ENCODE measurements around the gene PAN2.

PAN2 gene

DNA sequence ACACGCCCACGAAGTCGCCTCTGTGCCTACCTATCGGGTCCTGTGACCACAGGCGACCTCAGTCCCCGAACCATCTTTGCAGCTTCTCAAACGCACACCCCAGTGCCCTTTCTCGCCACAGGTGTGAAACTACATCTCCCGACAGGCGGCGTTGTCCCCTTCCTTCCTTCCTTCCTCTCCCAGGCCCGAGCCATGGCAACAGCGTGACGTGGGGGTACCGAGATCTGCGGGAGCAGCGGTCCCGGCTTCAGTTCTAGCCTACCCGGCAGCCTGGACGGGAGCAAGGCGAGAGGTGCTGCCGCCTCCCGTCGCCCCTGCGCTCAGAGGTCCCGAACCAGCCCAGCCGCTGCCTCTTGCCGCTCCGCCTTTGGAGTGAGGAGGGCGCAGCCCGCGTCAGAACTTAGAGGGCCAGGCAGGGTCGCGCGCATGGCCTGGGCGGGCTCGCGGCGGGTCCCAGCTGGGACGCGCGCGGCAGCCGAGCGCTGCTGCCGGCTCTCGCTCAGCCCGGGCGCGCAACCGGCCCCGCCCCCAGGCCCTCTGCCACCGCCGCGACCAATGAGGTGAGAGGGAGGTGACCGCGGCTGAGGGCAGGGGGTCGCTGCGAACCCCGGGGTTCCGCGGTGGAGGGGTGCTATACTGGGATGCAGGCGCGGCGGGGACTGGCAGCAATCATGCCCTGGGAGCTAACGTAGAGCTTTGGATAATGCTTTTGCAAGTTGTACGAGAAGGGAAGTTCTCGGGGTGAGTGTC lies 66.9 kb downstream of the PAN2 start, which contains the start of gene COQ10A:
Gene COQ10A (plus strand): TSS at position 250 of the 750 bp plus-strand sequence. CDS start 177 bp downstream, at position 427.
- peak; percentile 83 to 93 (median 88) for DNase-seq

Data from stimulated activated naive CD4-positive, alpha-beta T cell (primary cell).